Muscle of arm (tissue), 12 donors: ENCODE measurements around the gene ZC3HAV1. TPM values are rescaled to one million over a fixed set of nuclear protein-coding genes. Genes with fewer than 3 reads are reported as not detected.
"Not testable (repeated sequence)": the region's sequence is repeated elsewhere in the genome, so short reads cannot be mapped to it uniquely, and the experiment has no call there.

ENCODE experiments used
- DNase-seq: peaks from one replicate; pipeline ENCODE4 v3.0.0-alpha.2; 2013
- polyA plus RNA-seq, 12 donors: library from polyadenylated mRNA; unstranded; fragments of 120-200 nt; gene quantifications; one replicate each; pipeline ENCODE4 v1.2.1, GENCODE V29; 2013; ENCODE audit not compliant: insufficient read length in 12 of 12

The ZC3HAV1 gene
- polyA plus RNA-seq, 12 donors = 9.7 to 22.8 (median 12.3) TPM; not detected in 1

DNA sequence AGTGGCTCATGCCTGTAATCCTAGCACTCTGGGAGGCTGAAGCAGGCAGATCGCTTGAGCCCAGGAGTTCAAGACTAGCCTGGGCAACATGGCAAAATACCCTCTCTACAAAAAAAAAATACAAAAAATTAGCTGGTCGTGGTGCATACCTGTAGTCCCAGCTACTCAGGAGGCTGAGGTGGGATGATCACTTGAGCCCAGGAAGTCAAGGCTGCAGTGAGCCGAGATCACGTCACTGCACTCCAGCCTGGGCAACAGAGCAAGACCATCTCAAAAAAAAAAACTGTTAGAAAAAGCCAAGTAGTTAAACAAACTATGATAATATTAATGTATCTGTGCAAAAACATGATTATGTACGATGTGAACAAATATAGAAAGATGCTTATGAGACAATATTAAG is 83.7 kb downstream of the ZC3HAV1 start:
- DNase-seq = not testable (repeated sequence)

DNA sequence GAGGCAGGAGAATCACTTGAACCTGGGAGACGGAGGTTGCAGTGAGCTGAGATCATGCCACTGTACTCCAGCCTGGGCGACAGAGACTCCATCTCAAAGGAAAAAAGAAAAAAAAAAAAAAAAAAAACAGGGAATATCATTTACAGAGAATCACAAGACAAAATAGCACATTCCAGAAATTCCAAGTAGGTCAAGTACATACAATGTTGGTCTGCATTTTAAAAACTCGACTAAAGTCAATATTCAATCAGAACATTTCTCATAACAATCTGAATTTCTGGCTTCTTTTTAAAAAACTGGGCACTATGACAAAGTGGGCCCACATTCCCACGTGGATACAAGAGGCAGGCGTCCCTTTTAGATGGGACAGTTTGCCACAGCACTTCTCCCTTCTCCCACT is 86.4 kb downstream of the ZC3HAV1 start:
- no peak for DNase-seq

- no peak for DNase-seq
These were observed 87.2 kb downstream of the ZC3HAV1 start for GRCh38 chr7:139022286-139022685.

- DNase-seq = no peak
These were observed 90.6 kb downstream of the ZC3HAV1 start for GRCh38 chr7:139018910-139019309.

- DNase-seq = peak; percentile 54
These were observed 92.5 kb downstream of the ZC3HAV1 start for GRCh38 chr7:139016931-139017511.

GRCh38 chr7:139011373-139011772 is 98.1 kb downstream of the ZC3HAV1 start:
- no peak for DNase-seq

GRCh38 chr7:139004321-139005090 is 105.0 kb downstream of the ZC3HAV1 start:
- DNase-seq = no peak

DNA sequence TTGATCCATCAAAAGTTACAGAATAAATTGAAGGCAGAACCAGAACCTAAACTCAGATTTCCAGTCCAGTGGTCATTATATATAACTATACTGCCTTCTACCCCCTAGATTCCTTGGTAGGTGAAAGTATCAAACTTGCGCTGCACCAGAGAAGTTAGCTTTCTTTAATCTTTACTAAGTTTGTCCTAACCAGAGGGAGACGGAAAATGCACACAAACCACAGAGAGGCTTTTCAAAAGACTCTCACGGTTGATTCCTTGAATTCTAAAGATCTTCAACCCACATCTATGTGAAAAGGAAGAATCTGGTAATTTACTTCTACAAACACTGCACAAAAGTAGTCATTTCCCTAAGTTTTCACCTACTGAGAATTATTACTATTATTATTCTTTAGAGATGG is 110.1 kb downstream of the ZC3HAV1 start:
- DNase-seq = no peak

Other genes starting within 250 kb of the ZC3HAV1 start
- 10 to 100 TPM in 6 of 12 donors, 1 to 10 TPM in 5, not detected in 1; 8.1 to 13.0 (median 10.8) TPM for gene KIAA1549, start 128.3 kb downstream of the ZC3HAV1 start, polyA plus RNA-seq
- 10 to 100 TPM in 11 of 12 donors, not detected in 1; 12.4 to 23.8 (median 17.2) TPM for gene ZC3HAV1L, start 73.7 kb downstream of the ZC3HAV1 start, polyA plus RNA-seq
- gene UBN2, start 121.5 kb upstream of the ZC3HAV1 start, polyA plus RNA-seq = 10 to 100 TPM in 7 of 12 donors, 1 to 10 TPM in 4, not detected in 1; 7.9 to 18.5 (median 11.5) TPM
- gene FMC1, start 231.6 kb upstream of the ZC3HAV1 start, polyA plus RNA-seq = 10 to 100 TPM in 9 of 12 donors, 1 to 10 TPM in 1, not detected in 2; 5.3 to 23.6 (median 18.2) TPM